ENCODE data around the gene MYADM. TPM values are rescaled to one million over a fixed set of nuclear protein-coding genes. Genes with fewer than 3 reads are reported as not detected.

Gene MYADM
- total RNA-seq, 2 donors from 2014 or later, result 112 to 157 TPM

DNA sequence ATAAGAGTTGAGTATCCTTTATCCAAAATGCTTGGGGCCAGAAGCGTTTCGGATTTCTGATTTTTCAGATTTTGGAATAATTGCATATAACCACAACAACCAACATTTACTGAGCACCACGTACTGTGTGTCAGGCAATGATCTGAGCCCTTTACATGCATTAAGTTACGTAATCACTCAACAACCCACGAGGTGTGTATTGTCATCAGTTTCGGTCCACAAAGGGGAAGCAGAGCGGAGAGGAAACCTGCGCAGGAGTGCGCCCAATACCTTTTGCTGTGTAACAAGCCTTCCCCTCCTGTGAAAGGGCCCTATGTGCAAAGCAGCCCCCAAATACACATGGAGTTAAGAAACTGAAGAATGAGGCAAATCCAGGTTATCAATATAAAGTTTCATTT lies 22.8 kb upstream of the MYADM start:
- no peak overlapping the region for H3K4me3 Mint-ChIP-seq
- peaks cover 16% of the 10 kb centered on the region for H3K27me3 Mint-ChIP-seq (ENCODE audit: insufficient read depth)
- no peak overlapping the region for H3K27ac Mint-ChIP-seq
- 94 to 100% methylated on average over 7 to 9 of the region's 9 CpGs for WGBS, 2 experiments (ENCODE audit: insufficient coverage in 1 of 2, insufficient read length in 1 of 2)
- Histone ChIP-seq H3K27ac (ENCODE audit: low read depth, low read length) (no peak overlapping the region), H3K4me3 (ENCODE audit: low read length) (no peak overlapping the region), H3K9me3 (ENCODE audit: control insufficient read depth, low read length) (no peaks in the 10 kb centered on the region), H3K27me3 (ENCODE audit: control insufficient read depth, insufficient read depth, low read length, poor library complexity, severe bottlenecking) (no peaks in the 10 kb centered on the region), H3K9ac (ENCODE audit: extremely low read depth, low read length, poor library complexity, severe bottlenecking) (no peak overlapping the region), H3K4me1 (ENCODE audit: control insufficient read depth, insufficient read depth, low read length) (no peaks in the 10 kb centered on the region), H3K36me3 (ENCODE audit: control insufficient read depth, insufficient read depth, low read length) (no peaks in the 10 kb centered on the region)
- H3K4me1 Mint-ChIP-seq, result peaks cover 4% of the 10 kb centered on the region
- no peaks in the 10 kb centered on the region for H3K36me3 Mint-ChIP-seq (ENCODE audit: low read depth)
- DNase-seq, result no peak
- TF ChIP-seq CTCF (conservative IDR thresholded peaks at IDR 0.05), result no peak
- no peaks in the 10 kb centered on the region for H3K9me3 Mint-ChIP-seq

GRCh38 chr19:53847555-53847954 lies 20.1 kb upstream of the MYADM start:
- no peak for DNase-seq
- Histone ChIP-seq H3K27ac (ENCODE audit: low read depth, low read length) (no peak overlapping the region), H3K4me1 (ENCODE audit: control insufficient read depth, insufficient read depth, low read length) (no peaks in the 10 kb centered on the region), H3K36me3 (ENCODE audit: control insufficient read depth, insufficient read depth, low read length) (no peaks in the 10 kb centered on the region), H3K9ac (ENCODE audit: extremely low read depth, low read length, poor library complexity, severe bottlenecking) (no peak overlapping the region), H3K9me3 (ENCODE audit: control insufficient read depth, low read length) (no peaks in the 10 kb centered on the region), H3K27me3 (ENCODE audit: control insufficient read depth, insufficient read depth, low read length, poor library complexity, severe bottlenecking) (no peaks in the 10 kb centered on the region), H3K4me3 (ENCODE audit: low read length) (no peak overlapping the region)
- Mint-ChIP-seq H3K4me1 (no peaks in the 10 kb centered on the region), H3K4me3 (no peak overlapping the region), H3K36me3 (ENCODE audit: low read depth) (no peaks in the 10 kb centered on the region), H3K27me3 (ENCODE audit: insufficient read depth) (peaks cover 24% of the 10 kb centered on the region), H3K9me3 (no peaks in the 10 kb centered on the region), H3K27ac (no peak overlapping the region)
- TF ChIP-seq CTCF (conservative IDR thresholded peaks at IDR 0.05), result no peak
- WGBS, 2 experiments (ENCODE audit: insufficient coverage in 1 of 2, insufficient read length in 1 of 2), result 77 to 91% methylated on average over 7 to 8 of the region's 8 CpGs

GRCh38 chr19:53849237-53849676 lies 18.4 kb upstream of the MYADM start:
- no peaks in the 10 kb centered on the region for H3K4me1 Mint-ChIP-seq
- H3K4me3 Mint-ChIP-seq, result no peak overlapping the region
- no peak overlapping the region for H3K27ac Mint-ChIP-seq
- Histone ChIP-seq H3K9ac (ENCODE audit: extremely low read depth, low read length, poor library complexity, severe bottlenecking) (no peak overlapping the region), H3K4me3 (ENCODE audit: low read length) (no peak overlapping the region), H3K27me3 (ENCODE audit: control insufficient read depth, insufficient read depth, low read length, poor library complexity, severe bottlenecking) (no peaks in the 10 kb centered on the region), H3K27ac (ENCODE audit: low read depth, low read length) (no peak overlapping the region), H3K36me3 (ENCODE audit: control insufficient read depth, insufficient read depth, low read length) (no peaks in the 10 kb centered on the region), H3K9me3 (ENCODE audit: control insufficient read depth, low read length) (no peaks in the 10 kb centered on the region), H3K4me1 (ENCODE audit: control insufficient read depth, insufficient read depth, low read length) (no peaks in the 10 kb centered on the region)
- no peaks in the 10 kb centered on the region for H3K9me3 Mint-ChIP-seq
- no peaks in the 10 kb centered on the region for H3K36me3 Mint-ChIP-seq (ENCODE audit: low read depth)
- peaks cover 25% of the 10 kb centered on the region for H3K27me3 Mint-ChIP-seq (ENCODE audit: insufficient read depth)
- DNase-seq, result no peak
- TF ChIP-seq CTCF (conservative IDR thresholded peaks at IDR 0.05), result no peak
- 92 to 95% methylated on average over 11 of the region's 11 CpGs for WGBS, 2 experiments (ENCODE audit: insufficient coverage in 1 of 2, insufficient read length in 1 of 2)

All from endodermal cell (in vitro differentiated cells).